IPS-NIHi11 (cell line): Measurements from ENCODE around the gene TTF2.
"Not testable (repeated sequence)": the region's sequence is repeated elsewhere in the genome, so short reads cannot be mapped to it uniquely, and the experiment has no call there.

Experiments used
- DNase-seq: peaks from one replicate; pipeline ENCODE4 v3.0.0; 2012; ENCODE audit warnings: mixed read lengths, low spot score

TTF2 gene

DNA sequence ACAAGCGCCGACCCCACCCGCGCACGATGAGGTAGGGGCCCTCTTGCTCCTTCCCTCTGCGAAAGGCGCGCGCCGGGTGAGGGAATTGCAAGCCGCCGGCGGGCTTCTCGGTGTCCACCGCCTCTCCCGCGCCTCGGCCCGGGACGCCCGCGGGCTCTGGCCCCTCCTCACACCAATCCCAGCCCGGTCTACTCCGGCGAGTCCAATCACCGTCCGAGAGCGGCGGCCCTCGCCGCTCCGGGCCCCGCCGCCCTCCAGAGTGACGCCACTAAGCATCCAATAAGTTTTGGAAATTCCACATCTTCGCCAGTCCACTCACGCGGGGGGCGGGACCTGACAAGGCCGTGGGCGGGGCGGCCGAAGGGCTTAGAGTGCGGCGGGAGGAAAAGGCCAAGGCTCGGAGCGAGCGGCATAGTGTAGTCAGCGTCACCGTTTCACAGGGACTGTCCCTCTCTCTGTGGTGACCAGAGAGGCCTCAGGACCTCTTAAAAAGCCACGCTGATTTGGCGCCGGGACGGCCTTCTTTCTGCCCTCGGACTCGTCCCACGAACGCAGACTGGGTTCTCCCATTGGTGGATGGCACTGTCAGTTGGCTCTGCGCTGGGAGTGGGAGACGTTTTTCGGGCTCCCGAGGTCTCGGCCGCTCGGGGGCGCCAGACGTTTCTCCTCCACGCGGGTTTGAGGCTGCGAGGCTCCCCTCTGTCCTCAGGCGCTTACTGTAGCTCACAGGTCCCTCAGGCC, 61.6 kb downstream of the TTF2 start, which contains the start of gene TRIM45:
TRIM45 (minus strand) TSS at position 161 of the 741 bp plus-strand sequence. CDS start 548 bp downstream, outside the sequence.
- peak; percentile 92 for DNase-seq

DNA sequence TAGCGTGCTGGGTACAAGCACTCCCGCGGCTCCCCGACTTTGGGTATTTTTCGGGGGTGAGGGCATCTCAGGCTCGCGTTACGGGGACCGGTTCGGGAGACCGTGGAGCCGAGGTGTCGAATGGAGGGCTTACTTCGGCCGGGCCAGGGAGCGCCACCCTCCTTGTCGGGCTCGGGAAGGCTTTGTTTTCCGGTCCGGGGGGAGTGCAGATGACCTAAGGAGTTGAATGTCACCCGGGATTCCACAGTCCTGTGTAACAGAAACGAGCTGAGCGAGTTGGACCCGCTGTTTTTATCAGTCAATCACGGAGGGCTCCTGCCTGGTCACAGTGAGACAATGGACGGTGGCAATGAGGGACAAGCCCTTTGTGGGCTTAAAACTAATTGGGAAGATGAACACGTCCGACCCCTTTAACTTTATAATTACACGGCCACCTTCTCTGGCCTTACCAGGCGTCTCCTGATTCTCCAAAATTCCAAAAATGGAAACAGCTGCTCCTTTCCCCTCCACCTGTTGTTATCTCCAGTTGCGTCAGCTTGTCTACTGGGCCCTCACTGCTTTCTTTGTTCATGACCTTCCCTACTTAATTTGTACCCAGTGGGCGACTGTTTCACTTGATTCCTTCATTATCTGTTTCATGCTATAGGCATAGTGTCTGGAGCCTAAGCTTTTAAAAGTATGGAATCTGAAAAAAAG, 62.4 kb downstream of the TTF2 start:
- DNase-seq = peak; percentile 21

DNA sequence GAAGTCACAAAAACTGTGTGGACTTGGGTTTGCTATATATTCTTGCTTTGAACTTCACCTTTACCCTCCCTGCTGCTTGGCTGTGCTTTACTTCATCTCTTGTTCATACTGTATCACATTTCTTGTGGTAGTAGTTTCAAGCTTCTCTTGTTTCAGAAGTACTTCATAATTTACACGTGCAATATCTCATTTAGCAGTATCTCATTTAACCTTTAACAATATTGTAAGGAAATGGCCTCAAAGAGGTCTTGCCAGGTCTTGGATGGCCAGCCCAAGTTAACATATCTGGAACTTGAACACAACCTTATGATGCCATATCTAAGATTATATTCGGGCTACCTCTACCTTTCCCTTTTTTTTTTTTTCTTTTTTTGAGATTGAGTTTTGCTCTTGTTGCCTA, 63.1 kb downstream of the TTF2 start:
- no peak for DNase-seq

DNA sequence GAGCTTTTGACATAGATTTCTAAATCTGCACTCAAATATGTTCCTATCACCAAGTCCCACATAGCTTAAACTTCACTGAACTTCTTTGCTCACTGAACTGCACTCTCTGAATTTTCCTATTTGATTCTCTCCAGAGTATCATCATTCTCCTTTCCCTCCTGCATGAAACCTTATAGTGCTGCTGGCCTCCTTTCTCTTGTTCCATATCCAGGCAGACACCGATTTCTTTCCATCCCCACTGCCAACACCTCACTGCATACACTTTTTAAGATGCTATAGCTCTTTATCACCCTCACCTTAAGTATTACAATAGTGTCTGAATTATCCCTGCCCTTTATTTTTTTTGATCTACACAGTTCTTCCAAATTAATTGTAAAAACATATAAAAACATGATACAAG, 64.5 kb downstream of the TTF2 start:
- DNase-seq = no peak

DNA sequence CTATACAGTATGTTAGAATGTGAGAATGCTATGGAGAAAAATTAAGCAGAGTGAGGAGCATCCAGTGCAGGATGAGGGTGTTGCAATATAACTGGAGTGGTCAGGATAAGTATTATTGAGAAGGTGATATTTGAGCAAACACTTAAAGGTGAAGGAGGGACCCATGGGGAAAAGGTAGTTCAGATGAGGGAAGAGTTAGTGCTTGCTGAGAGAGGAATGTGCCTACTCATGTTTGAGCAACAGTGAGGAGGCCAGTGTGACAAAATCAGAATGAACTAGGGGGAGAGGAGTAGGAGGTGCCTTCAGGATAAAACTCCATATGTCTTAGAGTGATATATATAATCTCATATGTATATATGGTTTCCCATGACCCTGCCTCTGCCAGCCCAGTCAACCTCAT, 67.7 kb downstream of the TTF2 start:
- DNase-seq = no peak

DNA sequence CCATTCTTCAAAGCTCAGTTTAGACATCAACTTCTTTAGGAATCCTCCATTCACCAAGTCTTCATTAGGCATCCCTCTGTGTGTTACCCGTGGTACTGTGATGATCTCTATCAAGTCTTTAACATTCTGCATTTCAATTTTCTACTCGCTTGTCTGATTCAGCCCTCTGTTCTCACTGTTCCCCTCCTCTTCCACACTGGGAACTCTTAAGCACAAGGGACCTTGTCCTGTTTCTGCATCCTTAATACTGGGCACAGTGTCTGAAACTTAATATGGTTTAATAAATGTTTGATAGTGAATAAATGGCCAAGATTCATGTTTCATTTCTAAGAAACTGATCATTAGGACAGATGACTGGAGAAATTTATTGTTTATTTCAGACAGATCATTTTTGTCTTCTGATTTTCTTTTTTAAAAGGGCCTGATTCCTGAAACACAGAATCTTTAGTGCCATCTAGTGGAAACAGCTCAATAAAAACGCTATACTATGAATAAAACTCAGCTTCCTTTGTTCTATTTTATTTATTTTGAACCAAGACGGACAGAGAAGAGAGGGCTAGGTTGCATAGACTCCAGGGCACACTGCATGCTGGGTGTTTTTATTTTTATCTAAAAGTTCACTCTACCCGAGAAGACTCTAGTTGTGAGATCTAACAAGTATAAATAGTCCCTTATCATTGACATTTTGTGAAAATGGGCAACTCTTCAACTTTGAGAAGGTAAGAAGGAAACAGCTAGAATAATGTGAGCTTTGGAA, 68.4 kb downstream of the TTF2 start:
- DNase-seq = peak; percentile 35

DNA sequence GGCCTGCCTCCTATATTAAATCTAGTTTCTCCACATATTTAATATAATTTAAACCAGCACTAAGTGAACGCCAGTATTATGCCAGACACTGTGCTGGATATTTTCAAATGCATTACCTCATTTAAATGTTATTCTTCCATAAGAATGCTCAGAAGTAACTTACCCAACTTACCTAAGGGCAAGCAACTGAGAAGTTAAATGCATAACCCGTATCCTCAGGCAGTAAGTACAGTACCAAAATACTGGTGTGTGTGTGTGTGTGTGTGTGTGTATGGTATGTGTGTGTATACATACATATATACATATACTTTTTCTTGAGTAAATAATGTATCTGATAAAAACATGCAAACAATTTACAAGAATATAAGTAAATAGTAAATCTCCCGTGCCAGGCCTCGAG, 70.4 kb downstream of the TTF2 start:
- DNase-seq = no peak

DNA sequence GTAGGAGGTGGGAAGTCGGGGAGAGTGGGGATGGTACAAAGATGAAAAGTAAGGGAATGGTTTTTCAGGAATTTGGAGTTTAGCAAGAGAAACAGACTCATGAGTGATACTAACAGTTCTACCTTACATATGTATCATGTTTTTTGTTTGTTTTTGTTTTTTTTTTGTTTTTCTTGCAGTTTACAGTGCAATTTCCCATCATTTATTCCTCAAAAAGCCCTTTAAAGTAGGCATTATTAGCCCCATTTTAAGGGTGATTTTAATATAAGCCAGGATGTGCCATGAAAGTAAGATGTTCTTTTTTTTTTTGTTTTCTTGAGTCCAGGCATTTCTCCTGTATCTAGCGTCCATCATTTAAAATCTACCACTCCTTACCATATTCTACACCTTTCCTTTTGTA, 75.2 kb downstream of the TTF2 start:
- DNase-seq = no peak

DNA sequence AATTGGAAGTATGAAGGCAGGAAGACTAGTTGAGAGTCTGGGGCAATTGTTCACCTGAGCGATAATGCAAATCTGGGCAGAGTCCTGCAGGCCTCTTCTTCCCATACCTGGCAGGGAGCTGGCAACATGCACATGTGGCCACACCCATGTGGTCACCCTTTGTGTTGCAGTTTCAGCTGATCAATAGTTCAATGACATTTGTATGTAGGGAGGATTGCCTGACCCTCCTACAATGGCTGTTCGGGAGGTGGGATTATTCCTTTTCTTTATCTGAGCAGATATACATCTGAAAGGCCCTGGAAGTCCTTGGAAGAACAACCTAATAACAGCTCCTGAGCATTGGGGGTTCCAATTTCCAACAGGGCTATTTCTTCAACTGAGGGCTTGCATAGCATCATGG, 76.6 kb downstream of the TTF2 start:
- no peak for DNase-seq

DNA sequence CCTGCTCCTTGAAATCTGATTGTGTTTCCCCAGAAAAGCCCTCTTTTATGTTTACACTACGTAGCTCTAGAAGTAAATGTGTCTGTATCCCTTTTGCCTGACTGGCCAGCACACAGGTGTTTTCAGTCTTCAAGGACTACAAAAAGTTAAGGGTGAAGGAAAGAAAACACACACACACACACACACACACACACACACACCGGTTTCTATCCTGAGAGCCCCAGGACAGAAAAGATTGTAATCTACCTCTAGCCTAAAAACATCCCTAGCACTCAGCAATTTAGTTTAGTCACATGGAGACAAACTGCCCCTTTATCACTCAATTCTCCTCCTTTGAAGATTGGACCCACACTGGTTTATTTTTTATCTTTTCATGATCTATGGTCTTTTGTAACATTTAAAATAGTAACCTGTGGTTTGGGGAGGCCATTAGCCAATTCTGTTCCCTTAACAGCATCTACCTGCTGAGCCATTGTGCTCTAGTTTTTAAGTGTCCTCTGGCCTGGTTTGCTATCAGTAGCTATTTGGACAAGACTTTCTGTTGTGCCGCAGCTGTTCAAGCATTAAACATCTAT, 77.2 kb downstream of the TTF2 start:
- no peak for DNase-seq

DNA sequence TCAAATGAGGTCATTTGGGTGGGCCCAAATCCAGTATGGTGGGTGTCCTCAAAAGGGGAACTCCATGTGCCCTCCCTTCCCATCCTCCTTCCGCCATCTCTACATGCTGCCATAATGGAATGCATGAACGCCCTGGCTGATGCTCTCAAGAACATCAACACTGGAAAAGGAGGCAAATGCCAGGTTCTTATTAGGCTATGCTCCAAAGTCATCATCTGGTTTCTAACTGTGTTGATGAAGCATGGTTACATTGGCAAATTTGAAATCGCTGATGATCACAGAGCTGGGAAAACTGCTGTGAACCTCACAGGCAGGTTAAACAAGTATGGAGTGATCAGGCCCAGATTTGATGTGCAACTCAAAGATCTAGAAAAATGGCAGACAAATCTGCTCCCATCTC, 78.0 kb downstream of the TTF2 start:
- no peak for DNase-seq

DNA sequence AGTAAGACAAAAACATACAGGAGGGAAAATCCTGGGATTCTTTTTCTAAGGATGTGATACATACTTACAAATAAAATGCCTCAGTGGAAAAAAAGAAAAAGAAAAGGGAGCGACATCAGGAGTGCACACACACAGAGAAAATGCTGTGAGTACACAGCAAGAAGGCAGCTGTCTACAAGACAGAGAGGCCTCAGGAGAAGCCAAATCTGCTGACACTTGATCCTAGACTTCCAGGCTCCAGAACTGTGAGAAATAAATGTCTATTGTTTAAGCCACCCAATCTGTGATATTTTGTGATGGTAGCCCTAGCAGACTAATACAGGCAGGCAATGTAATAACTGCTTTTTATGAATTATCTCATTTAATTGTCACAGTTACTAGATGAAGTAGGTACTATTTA, 78.4 kb downstream of the TTF2 start:
- no peak for DNase-seq

DNA sequence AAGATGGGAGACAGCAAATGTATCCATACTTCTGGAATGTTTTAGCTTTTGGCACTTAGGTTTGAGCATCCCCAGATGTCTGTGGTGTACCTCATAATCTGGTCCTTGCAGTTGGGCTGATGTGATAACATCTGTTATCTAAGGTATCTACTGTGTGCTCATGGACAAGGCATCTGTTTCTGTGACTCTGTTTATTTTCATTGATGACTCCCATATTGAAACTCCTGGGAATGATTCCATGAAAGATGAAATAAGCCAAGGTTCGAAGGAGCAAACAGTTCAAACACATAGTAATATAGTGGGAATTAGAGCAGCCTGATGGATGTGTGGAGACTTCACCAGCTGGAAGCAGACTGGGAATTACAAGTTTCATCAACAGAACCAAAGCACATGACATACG, 82.1 kb downstream of the TTF2 start:
- DNase-seq = no peak

DNA sequence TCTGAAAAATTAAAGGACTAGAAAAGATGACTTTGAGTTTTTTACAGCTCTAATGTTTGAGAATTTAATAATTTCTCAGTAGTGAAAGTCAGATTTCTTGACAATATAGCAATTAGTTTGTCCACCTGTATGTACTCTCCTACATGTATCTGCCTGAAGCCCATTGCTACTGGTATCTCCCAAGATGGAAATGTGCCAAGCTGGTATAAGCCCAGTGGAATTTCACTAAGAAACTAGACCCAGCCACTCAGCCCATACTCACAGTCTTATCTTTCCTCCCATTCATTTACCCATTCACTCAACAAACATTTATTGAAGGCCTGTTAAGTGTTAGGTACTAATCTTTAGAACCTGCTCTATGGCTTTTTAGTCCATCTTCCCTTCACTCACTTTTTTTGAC, 83.0 kb downstream of the TTF2 start:
- no peak for DNase-seq

DNA sequence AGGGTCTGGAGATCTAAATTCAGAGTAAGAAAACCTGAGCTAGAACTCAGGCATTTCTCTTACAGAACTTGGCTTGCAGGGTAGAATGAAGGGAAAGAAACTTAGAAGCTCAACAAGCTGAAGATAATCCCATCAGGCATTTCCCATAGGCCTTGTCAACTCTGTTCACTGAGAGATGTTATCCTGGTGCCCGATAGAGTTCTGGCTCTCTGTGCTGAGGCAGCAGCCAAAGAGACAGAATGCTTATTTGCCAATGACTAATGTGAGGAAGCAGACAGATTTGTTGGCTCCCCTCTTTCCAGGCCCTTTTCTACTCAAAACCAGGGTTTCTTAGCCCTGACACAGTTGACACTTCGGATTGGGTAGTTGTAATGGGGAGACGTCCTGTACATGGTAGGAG, 83.7 kb downstream of the TTF2 start:
- DNase-seq = no peak

DNA sequence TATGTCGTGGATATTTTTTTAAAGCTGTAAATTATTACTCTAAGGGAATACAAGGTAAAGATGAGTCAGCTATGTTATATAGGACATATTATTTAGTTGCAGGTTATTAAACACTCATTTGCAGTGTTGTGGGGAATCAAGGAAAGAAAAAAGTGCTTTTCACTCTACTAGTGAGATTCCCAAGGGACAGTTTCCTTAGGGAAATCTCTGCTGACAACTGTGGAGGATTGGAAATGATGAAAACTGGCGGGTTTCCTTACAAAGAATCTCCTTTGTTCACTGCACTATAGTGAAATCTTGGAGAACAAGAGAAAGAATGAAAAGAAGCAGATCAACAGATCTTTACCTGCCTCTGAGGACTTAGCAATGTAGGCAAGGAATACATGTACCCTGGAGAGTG, 85.9 kb downstream of the TTF2 start:
- no peak for DNase-seq

DNA sequence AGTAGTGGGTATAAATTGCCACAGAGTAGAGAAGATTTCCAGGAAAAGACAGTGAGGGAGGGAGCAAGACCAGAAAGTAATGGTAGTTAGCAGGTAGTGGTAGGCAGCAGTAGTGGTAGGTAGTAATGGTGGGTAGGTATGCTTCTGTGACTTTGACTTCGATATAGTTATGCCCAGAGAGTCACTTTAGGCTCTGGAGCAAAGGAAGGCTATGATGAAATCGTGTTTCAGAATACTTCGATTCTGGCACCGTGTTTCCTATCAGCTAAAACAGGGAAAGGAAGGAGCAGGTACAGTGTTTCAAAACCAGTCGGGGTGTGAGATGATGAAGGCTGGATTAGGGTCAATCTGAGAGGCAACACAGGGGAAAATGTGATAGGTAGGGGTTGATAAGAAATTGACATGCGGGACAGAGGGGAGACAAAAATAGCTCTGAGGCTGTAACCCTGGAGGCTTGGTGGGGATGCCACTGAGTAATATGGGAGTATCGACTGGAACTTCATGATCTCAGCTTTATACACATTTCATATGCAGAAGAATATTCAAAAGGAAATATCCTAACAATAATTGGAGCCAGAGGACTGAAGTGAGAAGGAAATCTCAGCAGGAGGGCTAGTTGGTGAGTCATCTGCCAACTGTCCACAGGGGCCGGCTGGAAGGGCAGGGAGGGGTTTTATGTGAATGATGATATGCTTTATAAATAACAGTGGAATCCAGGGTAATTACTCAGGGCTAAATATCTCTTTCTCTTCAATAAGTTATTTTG, 86.6 kb downstream of the TTF2 start:
- DNase-seq = peak; percentile 31

DNA sequence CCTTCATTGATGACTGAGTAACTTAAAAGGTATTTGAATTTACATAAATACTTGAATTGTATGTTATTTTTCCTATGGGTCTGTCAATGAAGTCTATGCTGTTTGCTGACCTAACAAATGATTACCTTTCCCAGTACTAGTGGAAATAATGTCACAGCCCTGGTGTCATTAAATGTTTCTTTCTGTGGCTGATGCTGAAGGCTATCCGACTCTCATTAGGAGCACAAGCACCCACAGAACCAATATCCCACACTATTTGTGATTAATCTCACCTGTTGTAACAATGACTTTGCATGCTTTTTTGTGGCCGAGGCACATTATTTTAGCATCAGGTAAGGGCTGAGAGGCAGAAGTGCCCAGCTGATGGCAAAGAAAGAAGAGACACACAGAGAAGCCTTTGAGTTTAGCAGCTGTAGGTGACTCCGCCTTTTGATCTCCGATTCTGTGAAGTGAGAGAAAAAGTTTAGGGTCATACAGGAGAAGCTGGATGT, 87.3 kb downstream of the TTF2 start:
- DNase-seq = no peak

DNA sequence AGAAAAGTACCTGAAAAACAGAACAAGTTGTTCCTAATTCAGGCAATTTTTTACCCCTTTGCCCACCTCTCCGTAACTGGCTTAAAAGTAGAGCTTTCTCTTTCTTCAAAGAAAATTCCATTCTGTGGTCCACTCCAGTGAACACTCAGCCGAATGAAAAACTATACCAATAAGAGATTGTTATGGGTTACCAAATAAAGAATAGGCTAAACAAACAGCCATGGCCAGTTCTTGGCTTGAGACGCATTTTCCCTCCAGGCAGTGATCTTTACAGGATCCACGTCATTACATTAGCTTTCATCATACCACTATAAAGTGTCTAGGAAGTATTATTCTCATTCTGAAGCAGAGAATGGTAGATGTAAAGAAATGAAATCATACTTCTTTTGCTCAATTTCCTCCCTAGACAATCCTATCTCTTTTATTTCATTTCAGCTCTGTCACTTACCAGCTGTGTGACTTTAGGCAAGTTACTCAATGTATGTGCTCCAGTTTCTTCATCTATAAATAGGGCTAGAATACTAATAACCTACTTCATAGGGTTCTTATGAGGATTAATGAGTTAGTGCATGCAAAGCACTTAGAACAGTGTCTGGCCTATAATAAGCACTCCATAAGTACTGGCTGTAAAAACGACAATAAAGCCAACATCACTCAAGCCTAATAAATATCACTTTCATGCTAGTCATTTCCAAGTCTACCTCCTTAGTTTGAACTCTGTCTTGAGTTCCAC, 87.9 kb downstream of the TTF2 start:
- DNase-seq = no peak

DNA sequence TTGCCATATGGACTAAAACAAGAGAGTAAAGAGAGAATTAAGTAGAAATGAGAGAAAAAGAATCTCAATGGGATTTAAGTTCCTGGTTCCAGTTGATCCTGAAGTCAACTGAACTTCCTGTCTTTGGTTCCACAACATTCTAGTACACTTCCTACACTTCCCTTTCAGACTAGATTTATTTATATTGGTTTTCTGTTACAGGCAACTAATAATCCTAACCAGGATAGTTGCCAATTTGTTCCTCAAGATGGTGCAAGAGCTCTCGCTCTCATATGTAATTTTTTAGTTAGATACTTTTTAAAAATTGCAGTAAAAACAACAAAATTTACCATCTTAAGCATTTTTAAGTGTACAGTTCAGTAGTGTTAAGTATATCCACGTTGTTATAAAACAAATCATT, 90.2 kb downstream of the TTF2 start:
- DNase-seq = no peak

DNA sequence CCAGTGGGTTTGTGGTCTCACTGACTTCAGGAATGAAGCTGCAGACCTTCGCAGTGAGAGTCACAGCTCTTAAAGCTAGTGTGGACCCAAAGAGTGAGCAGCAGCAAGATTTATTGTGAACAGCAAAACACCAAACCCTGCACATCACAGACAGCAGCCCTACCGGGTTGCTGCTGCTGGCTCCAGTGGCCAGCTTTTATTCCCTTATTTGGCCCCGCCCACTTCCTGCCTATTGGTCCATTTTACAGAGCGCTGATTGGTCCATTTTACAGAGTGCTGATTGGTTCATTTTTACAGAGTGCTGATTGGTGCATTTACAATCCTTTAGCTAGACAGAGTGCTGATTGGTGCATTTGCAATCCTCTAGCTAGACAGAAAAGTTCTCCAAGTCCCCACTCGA, 91.2 kb downstream of the TTF2 start:
- DNase-seq = not testable (repeated sequence)
